ENCODE measurements around the gene RBM20. TPM values are rescaled to one million over a fixed set of nuclear protein-coding genes. Genes with fewer than 3 reads are reported as not detected.

RBM20 gene
- total and polyA plus RNA-seq, 2 experiments from 2014 or later, result 0.05 to 0.17 TPM

DNA sequence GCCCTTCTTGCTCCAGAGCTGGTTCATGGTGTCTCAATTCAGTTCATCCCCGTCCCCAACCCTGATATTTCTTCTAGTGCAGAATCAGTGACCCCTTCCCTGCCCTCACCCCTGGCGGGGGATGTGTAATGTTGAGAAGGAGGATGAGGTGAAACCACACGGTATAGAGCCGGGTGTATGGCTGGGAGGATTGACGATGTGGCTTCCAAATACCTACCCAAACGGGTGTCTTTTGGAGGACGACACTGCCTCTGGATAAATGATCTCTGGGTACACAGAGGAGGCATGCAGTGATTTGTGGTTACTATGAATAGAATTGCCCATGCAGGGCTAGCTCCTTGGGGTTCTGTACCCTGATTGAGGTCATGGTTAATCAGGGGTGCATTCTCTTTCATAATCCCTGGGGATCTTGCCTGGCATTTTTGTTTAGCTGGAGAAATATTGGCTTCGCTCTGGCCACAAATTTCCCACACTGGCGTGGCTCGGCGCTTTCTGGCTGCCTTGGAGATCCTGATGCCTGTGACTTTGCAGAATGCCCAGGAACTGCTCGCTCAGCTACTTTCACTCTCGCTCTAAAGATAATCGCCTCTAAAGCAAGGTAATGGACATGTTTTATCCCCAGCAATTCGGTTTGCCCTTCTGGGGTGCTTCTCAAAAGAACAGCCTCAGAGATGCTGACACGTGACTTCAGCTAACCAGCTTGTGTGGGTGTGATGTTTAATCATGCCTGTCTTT lies 89.2 kb downstream of the RBM20 start (continued):
- no peak for TF ChIP-seq POLR2AphosphoS5 (IDR thresholded peaks at IDR 0.05; ENCODE audit: low read depth)
- TF ChIP-seq, protein P1, sequence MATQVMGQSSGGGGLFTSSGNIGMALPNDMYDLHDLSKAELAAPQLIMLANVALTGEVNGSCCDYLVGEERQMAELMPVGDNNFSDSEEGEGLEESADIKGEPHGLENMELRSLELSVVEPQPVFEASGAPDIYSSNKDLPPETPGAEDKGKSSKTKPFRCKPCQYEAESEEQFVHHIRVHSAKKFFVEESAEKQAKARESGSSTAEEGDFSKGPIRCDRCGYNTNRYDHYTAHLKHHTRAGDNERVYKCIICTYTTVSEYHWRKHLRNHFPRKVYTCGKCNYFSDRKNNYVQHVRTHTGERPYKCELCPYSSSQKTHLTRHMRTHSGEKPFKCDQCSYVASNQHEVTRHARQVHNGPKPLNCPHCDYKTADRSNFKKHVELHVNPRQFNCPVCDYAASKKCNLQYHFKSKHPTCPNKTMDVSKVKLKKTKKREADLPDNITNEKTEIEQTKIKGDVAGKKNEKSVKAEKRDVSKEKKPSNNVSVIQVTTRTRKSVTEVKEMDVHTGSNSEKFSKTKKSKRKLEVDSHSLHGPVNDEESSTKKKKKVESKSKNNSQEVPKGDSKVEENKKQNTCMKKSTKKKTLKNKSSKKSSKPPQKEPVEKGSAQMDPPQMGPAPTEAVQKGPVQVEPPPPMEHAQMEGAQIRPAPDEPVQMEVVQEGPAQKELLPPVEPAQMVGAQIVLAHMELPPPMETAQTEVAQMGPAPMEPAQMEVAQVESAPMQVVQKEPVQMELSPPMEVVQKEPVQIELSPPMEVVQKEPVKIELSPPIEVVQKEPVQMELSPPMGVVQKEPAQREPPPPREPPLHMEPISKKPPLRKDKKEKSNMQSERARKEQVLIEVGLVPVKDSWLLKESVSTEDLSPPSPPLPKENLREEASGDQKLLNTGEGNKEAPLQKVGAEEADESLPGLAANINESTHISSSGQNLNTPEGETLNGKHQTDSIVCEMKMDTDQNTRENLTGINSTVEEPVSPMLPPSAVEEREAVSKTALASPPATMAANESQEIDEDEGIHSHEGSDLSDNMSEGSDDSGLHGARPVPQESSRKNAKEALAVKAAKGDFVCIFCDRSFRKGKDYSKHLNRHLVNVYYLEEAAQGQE (IDR thresholded peaks at IDR 0.05; ENCODE audit: unreplicated experiment), result no peak

DNA sequence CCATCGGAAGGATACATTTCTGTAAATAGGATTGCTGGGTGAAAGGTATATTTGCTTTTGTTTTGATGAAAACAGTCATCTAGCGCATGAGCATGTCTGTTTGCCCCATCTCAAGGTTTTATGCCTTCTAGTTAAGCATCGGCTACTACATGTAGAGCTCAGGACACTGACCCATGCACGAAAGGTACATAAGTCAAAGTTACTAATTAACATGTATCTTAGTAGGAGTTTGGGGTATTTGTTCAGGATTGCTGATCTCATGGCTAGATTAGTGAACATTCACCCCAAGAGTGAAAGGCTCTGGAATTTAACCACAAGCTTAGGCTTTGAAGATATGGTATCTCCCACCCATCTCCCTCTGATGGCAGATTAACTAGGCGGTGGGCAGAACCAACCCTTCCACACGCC lies 91.5 kb downstream of the RBM20 start:
- Histone ChIP-seq H3K4me3 (no peak overlapping the region), H3K36me3 (ENCODE audit: insufficient read depth) (no peaks in the 10 kb centered on the region), H4K20me1 (replicated peaks; ENCODE audit: insufficient read depth) (no peaks in the 10 kb centered on the region), H2AFZ (no peak overlapping the region), H3K27me3 (ENCODE audit: insufficient read depth) (no peaks in the 10 kb centered on the region), H3K4me2 (no peak overlapping the region), H3K27ac (ENCODE audit: low read depth) (no peak overlapping the region), H3K79me2 (replicated peaks; ENCODE audit: insufficient read depth) (no peaks in the 10 kb centered on the region), H3K9me2 (ENCODE audit: insufficient read depth) (no peaks in the 10 kb centered on the region), H3K4me1 (ENCODE audit: insufficient read depth) (peaks cover 4% of the 10 kb centered on the region; the same call in 1 of the 2 replicates), H3F3A (replicated peaks; ENCODE audit: low read depth) (no peaks in the 10 kb centered on the region)
- Mint-ChIP-seq H3K9me3 (no peaks in the 10 kb centered on the region), H3K36me3 (ENCODE audit: low read depth) (no peaks in the 10 kb centered on the region), H3K27me3 (ENCODE audit: insufficient read depth, low read depth, poor library complexity) (peaks cover 5% of the 10 kb centered on the region), H3K27ac (no peak overlapping the region), H3K4me1 (peaks cover 3% of the 10 kb centered on the region; the same call in 1 of the 3 replicates), H3K4me3 (no peak overlapping the region)
- DNase-seq (ENCODE audit: low spot score), result no peak
- no peak for ATAC-seq
- TF ChIP-seq ZNF114 (CRISPR knock-in tag; IDR thresholded peaks at IDR 0.05) (no peak), POLR2AphosphoS5 (IDR thresholded peaks at IDR 0.05; ENCODE audit: low read depth) (no peak), ZNF331 (CRISPR knock-in tag; IDR thresholded peaks at IDR 0.05; ENCODE audit: low read depth) (no peak), CREB1 (CRISPR knock-in tag; IDR thresholded peaks at IDR 0.05; ENCODE audit: low read depth) (no peak), JUNB (IDR thresholded peaks at IDR 0.05; ENCODE audit: unreplicated experiment) (no peak), EZH2phosphoT487 (IDR thresholded peaks at IDR 0.05; ENCODE audit: unreplicated experiment) (no peak), STAT1 (IDR thresholded peaks at IDR 0.05; ENCODE audit: unreplicated experiment) (no peak)
- TF ChIP-seq, protein P1 (IDR thresholded peaks at IDR 0.05; ENCODE audit: unreplicated experiment), result no peak
- TF ChIP-seq, protein P2, sequence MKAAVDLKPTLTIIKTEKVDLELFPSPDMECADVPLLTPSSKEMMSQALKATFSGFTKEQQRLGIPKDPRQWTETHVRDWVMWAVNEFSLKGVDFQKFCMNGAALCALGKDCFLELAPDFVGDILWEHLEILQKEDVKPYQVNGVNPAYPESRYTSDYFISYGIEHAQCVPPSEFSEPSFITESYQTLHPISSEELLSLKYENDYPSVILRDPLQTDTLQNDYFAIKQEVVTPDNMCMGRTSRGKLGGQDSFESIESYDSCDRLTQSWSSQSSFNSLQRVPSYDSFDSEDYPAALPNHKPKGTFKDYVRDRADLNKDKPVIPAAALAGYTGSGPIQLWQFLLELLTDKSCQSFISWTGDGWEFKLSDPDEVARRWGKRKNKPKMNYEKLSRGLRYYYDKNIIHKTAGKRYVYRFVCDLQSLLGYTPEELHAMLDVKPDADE (IDR thresholded peaks at IDR 0.05), result no peak
- TF ChIP-seq, protein P3, sequence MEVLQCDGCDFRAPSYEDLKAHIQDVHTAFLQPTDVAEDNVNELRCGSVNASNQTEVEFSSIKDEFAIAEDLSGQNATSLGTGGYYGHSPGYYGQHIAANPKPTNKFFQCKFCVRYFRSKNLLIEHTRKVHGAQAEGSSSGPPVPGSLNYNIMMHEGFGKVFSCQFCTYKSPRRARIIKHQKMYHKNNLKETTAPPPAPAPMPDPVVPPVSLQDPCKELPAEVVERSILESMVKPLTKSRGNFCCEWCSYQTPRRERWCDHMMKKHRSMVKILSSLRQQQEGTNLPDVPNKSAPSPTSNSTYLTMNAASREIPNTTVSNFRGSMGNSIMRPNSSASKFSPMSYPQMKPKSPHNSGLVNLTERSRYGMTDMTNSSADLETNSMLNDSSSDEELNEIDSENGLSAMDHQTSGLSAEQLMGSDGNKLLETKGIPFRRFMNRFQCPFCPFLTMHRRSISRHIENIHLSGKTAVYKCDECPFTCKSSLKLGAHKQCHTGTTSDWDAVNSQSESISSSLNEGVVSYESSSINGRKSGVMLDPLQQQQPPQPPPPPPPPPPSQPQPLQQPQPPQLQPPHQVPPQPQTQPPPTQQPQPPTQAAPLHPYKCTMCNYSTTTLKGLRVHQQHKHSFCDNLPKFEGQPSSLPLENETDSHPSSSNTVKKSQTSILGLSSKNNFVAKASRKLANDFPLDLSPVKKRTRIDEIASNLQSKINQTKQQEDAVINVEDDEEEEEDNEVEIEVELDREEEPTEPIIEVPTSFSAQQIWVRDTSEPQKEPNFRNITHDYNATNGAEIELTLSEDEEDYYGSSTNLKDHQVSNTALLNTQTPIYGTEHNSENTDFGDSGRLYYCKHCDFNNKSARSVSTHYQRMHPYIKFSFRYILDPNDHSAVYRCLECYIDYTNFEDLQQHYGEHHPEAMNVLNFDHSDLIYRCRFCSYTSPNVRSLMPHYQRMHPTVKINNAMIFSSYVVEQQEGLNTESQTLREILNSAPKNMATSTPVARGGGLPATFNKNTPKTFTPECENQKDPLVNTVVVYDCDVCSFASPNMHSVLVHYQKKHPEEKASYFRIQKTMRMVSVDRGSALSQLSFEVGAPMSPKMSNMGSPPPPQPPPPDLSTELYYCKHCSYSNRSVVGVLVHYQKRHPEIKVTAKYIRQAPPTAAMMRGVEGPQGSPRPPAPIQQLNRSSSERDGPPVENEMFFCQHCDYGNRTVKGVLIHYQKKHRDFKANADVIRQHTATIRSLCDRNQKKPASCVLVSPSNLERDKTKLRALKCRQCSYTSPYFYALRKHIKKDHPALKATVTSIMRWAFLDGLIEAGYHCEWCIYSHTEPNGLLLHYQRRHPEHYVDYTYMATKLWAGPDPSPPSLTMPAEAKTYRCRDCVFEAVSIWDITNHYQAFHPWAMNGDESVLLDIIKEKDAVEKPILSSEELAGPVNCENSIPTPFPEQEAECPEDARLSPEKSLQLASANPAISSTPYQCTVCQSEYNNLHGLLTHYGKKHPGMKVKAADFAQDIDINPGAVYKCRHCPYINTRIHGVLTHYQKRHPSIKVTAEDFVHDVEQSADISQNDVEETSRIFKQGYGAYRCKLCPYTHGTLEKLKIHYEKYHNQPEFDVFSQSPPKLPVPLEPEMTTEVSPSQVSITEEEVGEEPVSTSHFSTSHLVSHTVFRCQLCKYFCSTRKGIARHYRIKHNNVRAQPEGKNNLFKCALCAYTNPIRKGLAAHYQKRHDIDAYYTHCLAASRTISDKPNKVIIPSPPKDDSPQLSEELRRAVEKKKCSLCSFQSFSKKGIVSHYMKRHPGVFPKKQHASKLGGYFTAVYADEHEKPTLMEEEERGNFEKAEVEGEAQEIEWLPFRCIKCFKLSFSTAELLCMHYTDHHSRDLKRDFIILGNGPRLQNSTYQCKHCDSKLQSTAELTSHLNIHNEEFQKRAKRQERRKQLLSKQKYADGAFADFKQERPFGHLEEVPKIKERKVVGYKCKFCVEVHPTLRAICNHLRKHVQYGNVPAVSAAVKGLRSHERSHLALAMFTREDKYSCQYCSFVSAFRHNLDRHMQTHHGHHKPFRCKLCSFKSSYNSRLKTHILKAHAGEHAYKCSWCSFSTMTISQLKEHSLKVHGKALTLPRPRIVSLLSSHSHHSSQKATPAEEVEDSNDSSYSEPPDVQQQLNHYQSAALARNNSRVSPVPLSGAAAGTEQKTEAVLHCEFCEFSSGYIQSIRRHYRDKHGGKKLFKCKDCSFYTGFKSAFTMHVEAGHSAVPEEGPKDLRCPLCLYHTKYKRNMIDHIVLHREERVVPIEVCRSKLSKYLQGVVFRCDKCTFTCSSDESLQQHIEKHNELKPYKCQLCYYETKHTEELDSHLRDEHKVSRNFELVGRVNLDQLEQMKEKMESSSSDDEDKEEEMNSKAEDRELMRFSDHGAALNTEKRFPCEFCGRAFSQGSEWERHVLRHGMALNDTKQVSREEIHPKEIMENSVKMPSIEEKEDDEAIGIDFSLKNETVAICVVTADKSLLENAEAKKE (CRISPR knock-in tag; IDR thresholded peaks at IDR 0.05), result no peak

All from GM23338 (cell line).